Osteocyte (in vitro differentiated cells): ENCODE results near the gene GNAO1. TPM values are rescaled to one million over a fixed set of nuclear protein-coding genes. Genes with fewer than 3 reads are reported as not detected.
"Not testable (repeated sequence)": the region's sequence is repeated elsewhere in the genome, so short reads cannot be mapped to it uniquely, and the experiment has no call there.

Experiments
- DNase-seq: peaks from one replicate; pipeline ENCODE4 v3.0.0; 2021; ENCODE audit warnings: mixed read lengths; ENCODE audit not compliant: unreplicated experiment; ENCODE audit errors: extremely low spot score
- H3K27ac Mint-ChIP-seq: one replicate; pipeline ENCODE4 v1.8.0; 2021; ENCODE audit warnings: mild to moderate bottlenecking, mixed read lengths; ENCODE audit not compliant: unreplicated experiment
- H3K27me3 Mint-ChIP-seq: one replicate; pipeline ENCODE4 v1.8.0; 2021; ENCODE audit warnings: mixed read lengths; ENCODE audit not compliant: unreplicated experiment
- H3K36me3 Mint-ChIP-seq: one replicate; pipeline ENCODE4 v1.8.0; 2021; ENCODE audit warnings: mixed read lengths; ENCODE audit not compliant: unreplicated experiment
- H3K4me1 Mint-ChIP-seq: one replicate; pipeline ENCODE4 v1.8.0; 2021; ENCODE audit warnings: mixed read lengths; ENCODE audit not compliant: unreplicated experiment
- H3K4me3 Mint-ChIP-seq: one replicate; pipeline ENCODE4 v1.8.0; 2021; ENCODE audit warnings: mild to moderate bottlenecking, moderate library complexity, mixed read lengths; ENCODE audit not compliant: unreplicated experiment
- H3K9me3 Mint-ChIP-seq: one replicate; pipeline ENCODE4 v1.8.0; 2021; ENCODE audit warnings: mixed read lengths; ENCODE audit not compliant: unreplicated experiment
- CTCF ChIP-seq: fragments of 200-600 bp; sonication (generic); IDR thresholded peaks from 2 replicates; pipeline ENCODE4 v1.5.0; 2021; ENCODE audit warnings: antibody characterized with exemption, mild to moderate bottlenecking, moderate library complexity
- total RNA-seq: library from RNA; stranded (reverse); gene quantifications from 2 replicates; pipeline ENCODE4 v1.2.1, GENCODE V29; 2021

Gene GNAO1
- total RNA-seq, 1 donor from 2014 or later, result 0.56 TPM

- H3K27ac Mint-ChIP-seq, H3K4me1 Mint-ChIP-seq, DNase-seq, H3K4me3 Mint-ChIP-seq, H3K27me3 Mint-ChIP-seq: not testable (repeated sequence)
- H3K36me3 Mint-ChIP-seq, result peaks cover 79% of the 10 kb centered on the region
- peaks cover 18% of the 10 kb centered on the region for H3K9me3 Mint-ChIP-seq
Observed at GRCh38 chr16:56380778-56381485, 189.6 kb downstream of the GNAO1 start.

- no peak for DNase-seq
- no peak overlapping the region for H3K4me3 Mint-ChIP-seq
- H3K9me3 Mint-ChIP-seq, result peaks cover 18% of the 10 kb centered on the region
- H3K27ac Mint-ChIP-seq, result no peak overlapping the region
- H3K27me3 Mint-ChIP-seq, result no peaks in the 10 kb centered on the region
- peaks cover 8% of the 10 kb centered on the region for H3K4me1 Mint-ChIP-seq
- TF ChIP-seq CTCF, result no peak
- H3K36me3 Mint-ChIP-seq, result peaks cover 82% of the 10 kb centered on the region
Observed at GRCh38 chr16:56382459-56382858, 191.2 kb downstream of the GNAO1 start.

GRCh38 chr16:56382901-56383355 lies 191.6 kb downstream of the GNAO1 start:
- Mint-ChIP-seq H3K27ac (no peak overlapping the region), H3K27me3 (no peaks in the 10 kb centered on the region)
- no peak for DNase-seq

GRCh38 chr16:56384074-56384721 lies 192.9 kb downstream of the GNAO1 start:
- no peak overlapping the region for H3K27ac Mint-ChIP-seq
- no peaks in the 10 kb centered on the region for H3K27me3 Mint-ChIP-seq
- no peak for DNase-seq

More at GRCh38 chr16:56382901-56383355, 191.6 kb downstream of the GNAO1 start:
- peaks cover 8% of the 10 kb centered on the region for H3K4me1 Mint-ChIP-seq
- H3K36me3 Mint-ChIP-seq, result peaks cover 81% of the 10 kb centered on the region
- peaks cover 18% of the 10 kb centered on the region for H3K9me3 Mint-ChIP-seq
- TF ChIP-seq CTCF, result no peak
- H3K4me3 Mint-ChIP-seq, result no peak overlapping the region

GRCh38 chr16:56387396-56387795 lies 196.1 kb downstream of the GNAO1 start:
- peaks cover 69% of the 10 kb centered on the region for H3K36me3 Mint-ChIP-seq
- peaks cover 4% of the 10 kb centered on the region for H3K9me3 Mint-ChIP-seq
- DNase-seq, result no peak
- no peak overlapping the region for H3K27ac Mint-ChIP-seq
- H3K4me3 Mint-ChIP-seq, result no peak overlapping the region
- H3K27me3 Mint-ChIP-seq, result no peaks in the 10 kb centered on the region
- peaks cover 14% of the 10 kb centered on the region for H3K4me1 Mint-ChIP-seq
- no peak for TF ChIP-seq CTCF

More at GRCh38 chr16:56384074-56384721, 192.9 kb downstream of the GNAO1 start:
- Mint-ChIP-seq H3K4me3 (no peak overlapping the region), H3K36me3 (peaks cover 71% of the 10 kb centered on the region), H3K9me3 (peaks cover 18% of the 10 kb centered on the region), H3K4me1 (peaks cover 8% of the 10 kb centered on the region)
- no peak for TF ChIP-seq CTCF
